Common myeloid progenitor, CD34-positive (primary cell): Measurements from ENCODE around the gene SMPDL3A.

ENCODE experiments used
- CTCF ChIA-PET: fragments of 350-600 bp; sonication (Branson Sonifier 250); formaldehyde crosslinking; loops from one replicate; lab custom pipeline; 2021; ENCODE audit warnings: antibody characterized with exemption; lab: Charles Lee
- POLR2A ChIA-PET: fragments of 350-600 bp; sonication (Branson Sonifier 250); formaldehyde crosslinking; loops from one replicate; lab custom pipeline; 2021; ENCODE audit warnings: antibody characterized with exemption; lab: Charles Lee
- DNase-seq, 3 donors: peaks; one replicate each; pipeline versions ENCODE4 v3.0.0 to v3.0.0-alpha.2; 2013
- H3K27ac ChIP-seq, 2 experiments: 1 replicate in 1 of 2; 2 replicates in 1 of 2; pipeline ENCODE4 v1.7.0; 2013; ENCODE audit warnings: inconsistent platforms in 2 of 2, low read length in 2 of 2, mild to moderate bottlenecking in 2 of 2, low read depth in 1 of 2, moderate library complexity in 1 of 2; ENCODE audit not compliant: severe bottlenecking in 2 of 2, insufficient read depth in 1 of 2, poor library complexity in 1 of 2
- H3K27me3 ChIP-seq, 5 experiments: replicated peaks in 2 of 5; 1 replicate in 3 of 5; 2 replicates in 2 of 5; pipeline versions ENCODE4 v1.6.1 to v1.7.0; 2013; ENCODE audit warnings: low read length in 4 of 5, mild to moderate bottlenecking in 2 of 5, moderate library complexity in 2 of 5, inconsistent platforms in 1 of 5; ENCODE audit not compliant: insufficient read depth in 5 of 5, control insufficient read depth in 4 of 5
- H3K36me3 ChIP-seq, 4 experiments: 1 replicate in 2 of 4; 2 replicates in 2 of 4; pipeline versions ENCODE4 v1.6.1 to v1.7.0; 2013; ENCODE audit warnings: low read length in 3 of 4, control low read depth in 1 of 4, mild to moderate bottlenecking in 1 of 4; ENCODE audit not compliant: control insufficient read depth in 4 of 4, insufficient read depth in 4 of 4
- H3K4me1 ChIP-seq, 4 experiments: 1 replicate in 3 of 4; 2 replicates in 1 of 4; pipeline versions ENCODE4 v1.6.1 to v1.7.1; 2013; ENCODE audit warnings: low read length in 3 of 4, mild to moderate bottlenecking in 3 of 4, control low read depth in 1 of 4, inconsistent platforms in 1 of 4, moderate library complexity in 1 of 4; ENCODE audit not compliant: control insufficient read depth in 4 of 4, insufficient read depth in 4 of 4; ENCODE audit errors: control extremely low read depth in 1 of 4
- H3K4me3 ChIP-seq, 7 experiments: 1 replicate in 4 of 7; 2 replicates in 3 of 7; pipeline versions ENCODE4 v1.5.1 to v1.7.0; 2013; ENCODE audit warnings: mild to moderate bottlenecking in 7 of 7, low read length in 6 of 7, moderate library complexity in 6 of 7, inconsistent platforms in 2 of 7, low read depth in 2 of 7, control low read depth in 1 of 7; ENCODE audit not compliant: insufficient read depth in 4 of 7, control insufficient read depth in 1 of 7; ENCODE audit errors: extremely low read depth in 1 of 7
- H3K9me3 ChIP-seq, 5 experiments: 1 replicate in 4 of 5; 2 replicates in 1 of 5; pipeline versions ENCODE4 v1.6.1 to v1.7.1; 2013; ENCODE audit warnings: low read length in 4 of 5, mild to moderate bottlenecking in 2 of 5, inconsistent platforms in 1 of 5, low read depth in 1 of 5, moderate library complexity in 1 of 5; ENCODE audit not compliant: control insufficient read depth in 4 of 5, insufficient read depth in 2 of 5; ENCODE audit errors: control extremely low read depth in 1 of 5
- WGBS: methylation state at CpG from one replicate; pipeline ENCODE4 v1.1.5; 2013; ENCODE audit not compliant: insufficient coverage; 5-methylcytosine and 5-hydroxymethylcytosine counted together

The SMPDL3A gene

DNA sequence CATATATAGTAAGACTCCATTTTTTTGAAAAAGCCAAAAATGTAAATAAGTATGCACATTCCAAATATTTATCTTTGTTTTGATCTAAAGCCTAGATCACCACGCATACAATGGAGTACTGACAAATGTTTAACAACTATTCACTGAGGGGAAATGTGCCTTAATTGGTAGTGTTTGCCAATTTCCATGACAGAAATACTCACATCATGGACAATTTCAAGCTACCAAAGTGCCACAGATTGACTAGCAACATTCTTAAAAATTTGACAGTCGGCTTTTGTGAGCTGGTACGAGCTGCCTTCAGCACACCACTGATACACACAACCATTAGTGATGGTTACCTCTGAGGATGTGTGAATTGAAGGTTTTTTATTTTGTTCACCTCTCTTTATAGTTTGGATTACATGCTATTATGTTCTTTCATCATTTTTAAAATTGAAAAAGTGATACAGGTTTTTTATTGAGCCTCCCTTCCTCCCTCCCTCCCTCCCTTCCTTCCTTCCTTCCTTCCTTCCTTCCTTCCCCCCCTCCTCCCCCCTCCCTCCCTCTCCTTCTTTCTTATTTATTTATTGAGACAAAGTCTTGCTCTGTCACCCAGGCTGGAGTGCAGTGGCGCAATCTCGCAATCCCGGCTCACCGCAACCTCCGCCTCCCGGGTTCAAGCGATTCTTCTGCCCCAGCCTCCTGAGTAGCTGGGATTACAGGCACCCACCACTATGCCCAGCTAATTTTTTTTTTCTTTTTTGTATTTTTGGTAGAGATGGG lies 19.2 kb downstream of the SMPDL3A start:
- CTCF ChIA-PET, result no interaction called here
- no peak for DNase-seq
- no peaks in the 10 kb centered on the region for H3K4me1 ChIP-seq
- peaks cover 0 to 2% (median 0%) of the 10 kb centered on the region in 5 experiments for H3K9me3 ChIP-seq
- no peaks in the 10 kb centered on the region for H3K36me3 ChIP-seq
- POLR2A ChIA-PET, result interaction anchor here (0.7 kb wide), 1 partner anchor 13 kb away, joined by 4 read pairs; no protein-coding TSS in a partner anchor
- no peak overlapping the region for H3K27ac ChIP-seq
- no peak overlapping the region for H3K4me3 ChIP-seq
- WGBS, result 100% methylated on average over 4 of the region's 10 CpGs
- peaks cover 0 to 3% (median 0%) of the 10 kb centered on the region in 5 experiments for H3K27me3 ChIP-seq

DNA sequence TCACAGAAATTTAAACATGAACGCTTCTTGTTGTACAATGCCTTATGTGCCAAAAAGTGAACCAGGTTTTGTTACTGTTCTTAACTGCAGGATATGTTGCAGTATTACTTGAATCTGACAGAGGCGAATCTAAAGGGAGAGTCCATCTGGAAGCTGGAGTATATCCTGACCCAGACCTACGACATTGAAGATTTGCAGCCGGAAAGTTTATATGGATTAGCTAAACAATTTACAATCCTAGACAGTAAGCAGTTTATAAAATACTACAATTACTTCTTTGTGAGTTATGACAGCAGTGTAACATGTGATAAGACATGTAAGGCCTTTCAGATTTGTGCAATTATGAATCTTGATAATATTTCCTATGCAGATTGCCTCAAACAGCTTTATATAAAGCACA lies 19.9 kb downstream of the SMPDL3A start:
- no peak overlapping the region for H3K4me3 ChIP-seq
- H3K27ac ChIP-seq, result no peak overlapping the region
- peaks cover 0 to 3% (median 0%) of the 10 kb centered on the region in 5 experiments for H3K27me3 ChIP-seq
- ChIA-PET POLR2A (interaction anchor here (0.7 kb wide), 1 partner anchor 14 kb away, joined by 4 read pairs; no protein-coding TSS in a partner anchor), CTCF (interaction anchor here (1.2 kb wide), 1 partner anchor 15 kb away, joined by 3 read pairs; no protein-coding TSS in a partner anchor)
- H3K4me1 ChIP-seq, result no peaks in the 10 kb centered on the region
- DNase-seq, result no peak
- H3K36me3 ChIP-seq, result no peaks in the 10 kb centered on the region
- WGBS, result 100% methylated on average over 2 of the region's 4 CpGs
- peaks cover 0 to 2% (median 0%) of the 10 kb centered on the region in 5 experiments for H3K9me3 ChIP-seq

DNA sequence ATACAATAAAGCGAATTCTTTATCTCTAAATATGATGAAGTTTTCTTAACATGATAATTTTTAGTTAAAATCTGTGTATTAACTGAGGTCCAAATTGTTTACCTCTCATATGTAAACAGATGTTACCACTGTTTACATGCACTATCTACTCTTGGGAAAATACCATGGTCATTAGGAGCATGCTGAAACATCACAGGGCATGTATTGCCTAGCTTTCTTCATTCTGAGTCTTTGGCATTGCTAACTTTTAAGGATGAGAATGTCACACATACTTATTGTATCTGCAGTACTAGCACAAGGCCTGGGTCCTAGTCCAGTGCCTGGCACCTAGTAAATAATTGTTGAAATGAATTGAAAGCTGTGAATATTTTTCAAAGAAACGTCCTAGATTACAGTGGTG lies 20.6 kb downstream of the SMPDL3A start:
- no peak overlapping the region for H3K27ac ChIP-seq
- H3K27me3 ChIP-seq, result peaks cover 0 to 3% (median 0%) of the 10 kb centered on the region in 5 experiments
- H3K4me1 ChIP-seq, result no peaks in the 10 kb centered on the region
- 78% methylated on average over 1 of the region's 2 CpGs for WGBS
- peaks cover 0 to 2% (median 0%) of the 10 kb centered on the region in 5 experiments for H3K9me3 ChIP-seq
- H3K4me3 ChIP-seq, result no peak overlapping the region
- CTCF ChIA-PET, result interaction anchor here (0.8 to 1.2 kb wide), 2 partner anchors 15 to 16 kb away, joined by 3 read pairs; no protein-coding TSS in a partner anchor
- POLR2A ChIA-PET, result no interaction called here
- DNase-seq, result no peak
- no peaks in the 10 kb centered on the region for H3K36me3 ChIP-seq

DNA sequence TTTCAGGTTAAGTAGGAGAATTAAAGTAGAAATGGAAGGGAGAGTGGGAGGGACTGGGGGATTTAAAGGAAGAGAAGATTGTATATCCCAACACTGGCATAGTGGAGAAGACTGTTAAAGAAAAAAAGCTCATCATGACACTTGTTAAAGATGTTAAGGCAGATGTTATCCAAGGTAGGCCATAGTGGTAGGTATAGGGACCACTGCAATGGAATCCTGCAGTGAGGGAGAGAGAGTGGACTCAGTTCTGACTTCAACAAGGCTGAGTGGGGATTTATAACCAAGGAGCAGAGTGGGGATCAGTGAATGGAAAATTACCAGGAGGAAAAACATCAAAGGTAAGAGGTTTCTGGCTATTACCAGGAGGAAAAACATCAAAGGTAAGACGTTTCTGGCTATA lies 21.1 kb downstream of the SMPDL3A start:
- Histone ChIP-seq H3K27me3 (peaks cover 0 to 3% (median 0%) of the 10 kb centered on the region in 5 experiments), H3K9me3 (peaks cover 0 to 2% (median 0%) of the 10 kb centered on the region in 5 experiments), H3K27ac (no peak overlapping the region), H3K4me3 (no peak overlapping the region), H3K4me1 (no peaks in the 10 kb centered on the region), H3K36me3 (no peaks in the 10 kb centered on the region)
- ChIA-PET POLR2A (interaction anchor here (0.6 kb wide), 1 partner anchor 572 kb away, joined by 3 read pairs; no protein-coding TSS in a partner anchor), CTCF (interaction anchor here (0.8 to 1.2 kb wide), 2 partner anchors 14 to 16 kb away, joined by 3 read pairs; no protein-coding TSS in a partner anchor)
- no peak for DNase-seq
- WGBS, result 100% methylated on average over 1 of the region's 1 CpG

DNA sequence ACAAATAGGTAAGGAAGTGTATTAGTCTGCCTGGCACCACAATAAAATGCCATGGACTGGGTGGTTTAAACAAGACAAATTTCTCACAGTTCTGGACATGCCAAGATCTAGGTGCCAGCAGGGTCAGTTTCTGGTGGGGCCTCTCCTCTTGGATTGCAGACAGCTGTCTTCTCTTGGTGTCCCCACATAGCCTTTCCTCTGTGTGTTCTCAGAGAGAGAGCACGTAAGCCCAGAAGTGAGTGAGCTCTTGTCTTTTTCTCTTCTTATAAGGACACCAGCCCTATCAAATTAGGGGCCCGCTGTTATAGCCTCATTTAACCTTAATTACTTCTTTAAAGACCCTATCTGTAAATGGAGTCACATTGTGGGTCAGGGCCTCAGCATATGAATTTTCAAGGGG lies 28.3 kb downstream of the SMPDL3A start:
- CTCF ChIA-PET, result interaction anchor here (0.7 to 1.3 kb wide), 4 partner anchors 12 to 72 kb away, joined by 3 to 4 read pairs (median 4); no protein-coding TSS in a partner anchor
- no peaks in the 10 kb centered on the region for H3K36me3 ChIP-seq
- 100% methylated on average over 1 of the region's 2 CpGs for WGBS

DNA sequence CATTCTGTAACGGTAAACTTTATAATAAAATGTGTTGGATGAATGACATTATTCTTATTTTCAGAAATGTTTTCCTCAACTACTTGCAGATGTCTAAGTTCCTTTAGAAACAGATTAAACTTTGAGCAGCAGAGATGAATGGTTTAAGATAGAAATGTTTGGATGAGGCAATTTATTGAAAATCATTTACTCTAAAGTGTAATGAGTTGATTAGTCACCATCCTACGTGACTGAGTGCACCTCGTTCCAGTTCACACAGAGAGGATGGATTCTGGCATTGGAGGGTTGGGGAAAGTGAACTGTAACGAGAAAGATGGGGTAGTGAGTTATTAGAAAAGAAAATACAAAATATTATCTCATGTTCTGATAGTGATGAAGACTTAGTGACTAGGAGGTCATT lies 28.7 kb downstream of the SMPDL3A start:
- ChIA-PET CTCF (interaction anchor here (0.7 to 1.1 kb wide), 3 partner anchors 22 to 73 kb away, joined by 3 to 4 read pairs (median 4); no protein-coding TSS in a partner anchor), POLR2A (no interaction called here)
- no peaks in the 10 kb centered on the region for H3K4me1 ChIP-seq
- no peak for DNase-seq
- H3K9me3 ChIP-seq, result no peaks in the 10 kb centered on the region
- no peak overlapping the region for H3K4me3 ChIP-seq
- H3K27me3 ChIP-seq, result no peaks in the 10 kb centered on the region
- H3K36me3 ChIP-seq, result no peaks in the 10 kb centered on the region
- 100% methylated on average over 2 of the region's 4 CpGs for WGBS
- H3K27ac ChIP-seq, result no peak overlapping the region

More for the DNA sequence above, 28.3 kb downstream of the SMPDL3A start:
- Histone ChIP-seq H3K27ac (no peak overlapping the region), H3K4me1 (no peaks in the 10 kb centered on the region), H3K9me3 (no peaks in the 10 kb centered on the region), H3K4me3 (no peak overlapping the region), H3K27me3 (peaks cover 0 to 2% (median 0%) of the 10 kb centered on the region in 5 experiments)
- DNase-seq, result no peak
- POLR2A ChIA-PET, result no interaction called here

DNA sequence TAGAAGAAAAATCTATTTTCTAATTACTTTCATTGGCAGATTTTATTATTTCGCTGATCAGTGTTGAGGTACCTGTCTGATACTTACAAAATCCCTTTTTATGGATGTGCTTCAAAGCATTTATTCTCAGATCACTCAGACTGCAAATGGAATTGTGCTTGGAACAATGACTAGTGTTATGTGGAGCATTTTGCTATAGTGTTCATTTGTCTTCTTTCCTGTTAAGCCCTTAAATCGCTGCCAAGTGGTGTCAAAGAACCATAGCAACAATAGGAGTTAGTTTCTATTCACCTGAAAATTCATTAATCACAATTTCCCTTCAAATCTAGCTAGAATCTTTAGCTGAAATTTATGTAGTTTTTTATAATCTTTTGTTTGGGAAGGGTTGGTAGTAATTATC lies 29.8 kb downstream of the SMPDL3A start:
- H3K27me3 ChIP-seq, result no peaks in the 10 kb centered on the region
- POLR2A ChIA-PET, result no interaction called here

More for the DNA sequence above, 29.8 kb downstream of the SMPDL3A start:
- DNase-seq, result no peak
- Histone ChIP-seq H3K9me3 (no peaks in the 10 kb centered on the region), H3K4me1 (no peaks in the 10 kb centered on the region), H3K27ac (no peak overlapping the region), H3K36me3 (no peaks in the 10 kb centered on the region), H3K4me3 (no peak overlapping the region)
- WGBS, result no CpG with 5 or more reads among the region's 2 CpGs
- CTCF ChIA-PET, result interaction anchor here (0.8 to 1.2 kb wide), 2 partner anchors 17 to 21 kb away, joined by 3 read pairs; no protein-coding TSS in a partner anchor
